GM12873 (cell line): ENCODE measurements around the gene PTGR3.

ENCODE experiments used
- TF ChIP-seq, protein P1 (sequence below): IDR thresholded peaks from 2 replicates; pipeline ENCODE4 v1.5.1; 2012; ENCODE audit warnings: low read depth, mild to moderate bottlenecking, moderate library complexity, low read length, control low read depth; ENCODE audit not compliant: insufficient read depth; ENCODE audit errors: missing control alignments

Gene PTGR3

DNA sequence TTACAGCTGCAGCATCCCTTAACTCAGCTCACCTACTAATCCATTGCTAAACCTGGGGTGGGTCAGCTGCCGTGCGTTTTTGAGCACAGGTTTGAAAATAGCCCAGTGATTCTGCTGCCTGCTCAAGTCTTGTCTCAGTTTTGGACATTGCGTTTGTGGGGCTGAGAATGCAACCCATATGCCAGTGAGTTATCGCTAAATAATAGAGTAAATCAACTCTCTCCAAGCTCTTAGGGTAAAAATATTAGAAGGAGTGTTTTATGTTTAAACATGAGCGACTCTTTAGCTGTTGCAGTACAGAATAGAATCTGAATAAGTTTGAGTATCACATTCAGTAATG is 3.8 kb upstream of the PTGR3 start:
- TF ChIP-seq, protein P1, sequence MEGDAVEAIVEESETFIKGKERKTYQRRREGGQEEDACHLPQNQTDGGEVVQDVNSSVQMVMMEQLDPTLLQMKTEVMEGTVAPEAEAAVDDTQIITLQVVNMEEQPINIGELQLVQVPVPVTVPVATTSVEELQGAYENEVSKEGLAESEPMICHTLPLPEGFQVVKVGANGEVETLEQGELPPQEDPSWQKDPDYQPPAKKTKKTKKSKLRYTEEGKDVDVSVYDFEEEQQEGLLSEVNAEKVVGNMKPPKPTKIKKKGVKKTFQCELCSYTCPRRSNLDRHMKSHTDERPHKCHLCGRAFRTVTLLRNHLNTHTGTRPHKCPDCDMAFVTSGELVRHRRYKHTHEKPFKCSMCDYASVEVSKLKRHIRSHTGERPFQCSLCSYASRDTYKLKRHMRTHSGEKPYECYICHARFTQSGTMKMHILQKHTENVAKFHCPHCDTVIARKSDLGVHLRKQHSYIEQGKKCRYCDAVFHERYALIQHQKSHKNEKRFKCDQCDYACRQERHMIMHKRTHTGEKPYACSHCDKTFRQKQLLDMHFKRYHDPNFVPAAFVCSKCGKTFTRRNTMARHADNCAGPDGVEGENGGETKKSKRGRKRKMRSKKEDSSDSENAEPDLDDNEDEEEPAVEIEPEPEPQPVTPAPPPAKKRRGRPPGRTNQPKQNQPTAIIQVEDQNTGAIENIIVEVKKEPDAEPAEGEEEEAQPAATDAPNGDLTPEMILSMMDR = no peak

DNA sequence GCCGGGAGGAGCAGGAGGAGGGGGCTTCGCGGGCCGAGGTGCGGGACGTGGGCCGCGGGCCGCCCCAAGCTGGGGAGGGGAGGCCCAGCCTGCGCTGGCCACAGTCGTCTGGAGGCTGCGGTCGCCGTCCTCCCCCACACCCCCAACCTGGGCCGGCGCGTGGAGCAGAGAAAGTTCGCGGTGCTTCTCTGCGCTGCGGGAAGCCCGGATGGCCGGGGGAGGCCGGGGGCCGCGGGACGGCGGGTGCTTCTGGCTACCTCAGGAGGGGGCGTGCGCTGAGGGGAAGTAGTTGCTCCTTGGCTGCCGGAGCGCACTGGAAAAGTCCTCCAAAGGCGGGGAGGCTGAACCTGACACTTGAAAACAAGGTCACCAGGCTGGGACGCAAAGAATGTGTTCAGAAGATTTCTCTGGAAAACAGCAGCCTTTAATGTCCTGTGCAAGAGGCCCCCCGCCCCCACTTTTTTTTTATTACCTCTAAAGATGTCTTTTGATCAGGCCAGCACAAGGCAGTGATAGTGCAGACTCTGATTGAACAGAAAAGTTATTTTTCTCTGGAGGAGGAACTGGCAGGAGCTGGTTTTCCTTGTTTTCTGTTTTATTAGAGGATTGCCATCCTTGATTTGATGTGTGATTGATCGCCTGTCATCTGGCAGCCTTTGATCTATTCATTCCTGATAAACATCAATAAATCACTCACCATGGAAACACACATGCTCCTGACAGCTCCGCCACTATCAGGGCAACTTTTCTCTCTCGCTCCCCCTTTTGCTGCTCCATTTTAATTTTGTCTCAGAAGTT is 3.2 kb upstream of the PTGR3 start:
- TF ChIP-seq, protein P1 = no peak

DNA sequence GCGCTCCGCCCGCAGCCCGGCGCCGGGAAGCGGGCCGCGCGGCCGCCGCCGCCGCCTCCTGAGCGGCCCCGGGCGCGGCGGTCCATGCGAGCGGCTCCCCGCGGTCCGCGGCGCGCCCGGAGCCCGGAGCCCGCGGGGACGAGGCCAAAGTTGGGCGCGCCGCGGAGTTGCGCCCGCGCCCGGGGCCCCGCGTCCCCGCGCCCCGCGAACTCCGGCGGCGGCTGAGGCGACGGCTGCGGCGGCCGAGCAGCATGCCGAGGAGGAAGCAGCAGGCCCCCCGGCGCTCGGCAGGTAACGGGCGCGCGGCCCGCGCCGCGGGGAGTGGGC is 2.6 kb upstream of the PTGR3 start:
- TF ChIP-seq, protein P1 = no peak

DNA sequence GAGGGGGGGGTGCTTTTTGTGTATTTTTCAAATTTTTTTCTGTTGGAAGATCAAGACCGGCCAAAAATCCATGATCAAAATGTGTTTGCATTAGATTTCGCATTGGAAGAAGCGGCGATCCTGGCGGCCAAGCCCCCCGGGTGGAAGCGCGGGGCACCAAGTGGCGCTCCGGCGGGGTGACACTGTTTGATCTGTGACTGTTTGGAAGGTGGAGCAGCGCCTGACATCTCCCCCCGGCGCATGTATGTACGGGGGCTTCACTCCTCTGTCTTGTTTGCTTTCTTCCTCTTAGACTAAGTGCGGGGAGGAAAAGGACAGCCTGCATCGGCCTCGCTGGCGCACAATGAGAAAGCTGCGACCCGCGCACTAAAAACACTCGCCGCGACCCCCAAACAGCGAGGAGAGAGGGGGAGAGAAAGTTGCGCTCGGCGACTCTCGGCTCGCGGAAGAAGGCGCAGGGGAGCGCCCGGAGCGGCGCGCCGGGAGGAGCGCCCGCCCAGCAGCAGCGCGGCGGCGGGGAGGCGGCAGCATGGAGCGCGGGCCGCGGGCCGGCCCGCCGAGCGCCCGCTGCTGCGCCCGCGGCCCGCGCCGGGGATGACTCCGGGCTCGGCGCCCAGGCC is 2.2 kb upstream of the PTGR3 start:
- TF ChIP-seq, protein P1 = no peak

DNA sequence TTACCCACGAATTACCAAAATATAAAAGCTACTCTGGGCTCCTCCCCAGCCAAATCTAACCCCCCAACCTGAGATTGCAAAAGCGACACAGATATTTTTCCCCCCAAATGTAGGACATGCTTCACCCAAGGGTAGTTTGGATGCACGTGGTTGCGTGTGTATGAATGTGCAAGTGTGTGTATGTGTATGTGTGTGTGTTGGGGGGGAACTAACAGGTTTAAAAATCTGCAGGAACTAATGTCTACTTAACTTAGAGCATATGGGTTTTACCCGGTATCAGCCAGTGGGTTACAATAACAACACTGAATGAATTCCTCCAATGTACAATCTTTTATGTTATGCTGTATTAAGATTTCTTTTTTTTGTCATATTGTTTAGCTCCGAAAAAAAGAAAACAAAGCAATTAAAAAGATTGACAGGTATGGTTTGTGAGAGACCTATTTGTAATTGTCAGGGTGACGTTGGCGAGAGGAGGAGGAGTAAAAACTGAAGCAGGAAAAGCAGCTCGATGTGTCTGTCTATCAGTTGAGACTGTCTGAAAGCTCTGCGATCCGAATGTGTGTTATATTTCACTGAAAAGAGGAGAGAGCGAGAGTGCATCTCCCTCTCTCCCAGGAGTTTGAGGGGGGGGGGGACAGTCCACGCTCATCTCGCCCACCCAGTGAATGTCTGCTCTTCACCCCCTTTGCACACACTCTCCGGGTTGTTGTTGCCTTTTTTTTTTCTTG is 1.5 kb upstream of the PTGR3 start, which contains the start of gene TSHZ1:
Gene TSHZ1 (plus strand): TSS at position 524 of the 728 bp plus-strand sequence. CDS start 1,080 bp downstream, outside the sequence.
- TF ChIP-seq, protein P1 = no peak

DNA sequence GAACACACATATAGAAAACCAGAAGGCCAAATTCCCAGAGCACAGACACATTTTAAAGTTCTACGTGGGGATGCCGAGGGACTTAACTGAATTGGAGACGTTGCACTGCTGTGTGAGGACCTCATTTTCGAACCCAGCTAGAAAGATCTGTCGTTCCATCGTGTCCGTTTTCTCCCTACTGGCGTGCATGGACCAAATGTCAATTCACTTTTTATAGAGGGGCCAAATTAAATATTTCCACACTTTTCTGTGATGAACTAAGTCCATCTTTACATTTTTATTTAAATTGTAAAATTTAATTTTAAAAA is 966 bp upstream of the PTGR3 start:
- TF ChIP-seq, protein P1 = no peak

DNA sequence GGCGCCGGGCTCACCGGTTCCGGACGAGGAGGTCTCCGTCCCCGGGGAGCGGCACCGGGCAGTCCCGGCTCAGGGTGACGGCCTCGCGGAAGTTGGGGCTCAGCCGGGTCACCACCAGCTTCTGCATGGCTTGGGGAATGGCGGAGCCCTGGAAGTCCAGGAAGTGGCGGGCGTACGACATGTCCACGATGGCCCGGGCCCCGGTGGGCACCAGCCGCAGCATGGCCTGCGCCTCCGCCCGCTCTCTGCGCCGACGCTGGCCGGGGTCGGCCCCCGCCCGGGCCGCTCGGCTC is 157 bp downstream of the PTGR3 start:
- TF ChIP-seq, protein P1 = no peak
